GM12872 (cell line): ENCODE measurements around the gene MAJIN.

Source experiments
- TF ChIP-seq, protein P1 (sequence below): IDR thresholded peaks from 3 replicates; pipeline ENCODE4 v1.5.1; 2011; ENCODE audit warnings: low read depth, mild to moderate bottlenecking, low read length, moderate library complexity; ENCODE audit not compliant: insufficient read depth

Gene MAJIN

DNA sequence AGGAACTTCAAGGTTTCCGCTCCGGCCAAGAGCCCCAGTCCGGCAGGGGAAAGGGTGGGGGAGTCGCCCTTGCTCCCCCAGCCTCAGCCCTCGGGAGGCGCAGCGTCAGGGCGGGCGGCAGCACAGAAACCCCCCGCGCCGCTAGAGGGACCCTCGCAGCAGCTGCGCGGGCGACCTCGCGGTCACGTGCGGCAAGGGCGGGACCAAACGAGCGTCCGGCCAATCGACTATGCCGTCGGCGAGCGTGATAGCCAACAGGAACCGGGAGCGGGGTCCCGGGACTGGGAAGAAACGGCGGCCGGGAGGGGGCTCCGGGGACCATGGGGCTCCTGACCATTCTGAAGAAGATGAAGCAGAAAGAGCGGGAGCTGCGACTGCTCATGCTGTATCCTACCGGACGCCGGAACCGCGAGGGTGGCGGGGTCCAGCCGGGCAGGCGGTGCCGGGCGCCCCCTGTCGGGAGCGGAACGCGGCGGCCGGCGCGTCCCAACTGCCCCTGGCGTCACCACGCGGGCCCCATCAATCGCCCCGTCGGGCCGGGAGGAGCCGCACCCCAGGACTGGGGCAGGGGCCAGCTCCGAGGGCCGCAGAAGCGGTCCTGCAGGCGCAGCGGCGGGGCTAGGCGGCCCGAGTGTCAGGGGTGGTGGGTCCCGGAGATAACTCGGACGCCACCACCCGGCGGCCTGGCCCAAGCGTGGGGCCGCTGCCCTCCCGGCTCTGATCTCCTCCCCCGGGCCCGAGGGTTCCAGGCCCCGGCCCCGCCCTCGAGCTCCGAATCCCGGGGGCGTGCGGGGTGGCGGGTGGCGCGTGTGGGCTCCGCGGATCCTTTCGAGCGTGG, 42.2 kb upstream of the MAJIN start, which contains the start of gene ARL2:
ARL2 (plus strand) TSS at position 273 of the 838 bp plus-strand sequence; CDS start at position 321, 48 bp downstream.
- TF ChIP-seq, protein P1, sequence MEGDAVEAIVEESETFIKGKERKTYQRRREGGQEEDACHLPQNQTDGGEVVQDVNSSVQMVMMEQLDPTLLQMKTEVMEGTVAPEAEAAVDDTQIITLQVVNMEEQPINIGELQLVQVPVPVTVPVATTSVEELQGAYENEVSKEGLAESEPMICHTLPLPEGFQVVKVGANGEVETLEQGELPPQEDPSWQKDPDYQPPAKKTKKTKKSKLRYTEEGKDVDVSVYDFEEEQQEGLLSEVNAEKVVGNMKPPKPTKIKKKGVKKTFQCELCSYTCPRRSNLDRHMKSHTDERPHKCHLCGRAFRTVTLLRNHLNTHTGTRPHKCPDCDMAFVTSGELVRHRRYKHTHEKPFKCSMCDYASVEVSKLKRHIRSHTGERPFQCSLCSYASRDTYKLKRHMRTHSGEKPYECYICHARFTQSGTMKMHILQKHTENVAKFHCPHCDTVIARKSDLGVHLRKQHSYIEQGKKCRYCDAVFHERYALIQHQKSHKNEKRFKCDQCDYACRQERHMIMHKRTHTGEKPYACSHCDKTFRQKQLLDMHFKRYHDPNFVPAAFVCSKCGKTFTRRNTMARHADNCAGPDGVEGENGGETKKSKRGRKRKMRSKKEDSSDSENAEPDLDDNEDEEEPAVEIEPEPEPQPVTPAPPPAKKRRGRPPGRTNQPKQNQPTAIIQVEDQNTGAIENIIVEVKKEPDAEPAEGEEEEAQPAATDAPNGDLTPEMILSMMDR: peak; percentile 74

DNA sequence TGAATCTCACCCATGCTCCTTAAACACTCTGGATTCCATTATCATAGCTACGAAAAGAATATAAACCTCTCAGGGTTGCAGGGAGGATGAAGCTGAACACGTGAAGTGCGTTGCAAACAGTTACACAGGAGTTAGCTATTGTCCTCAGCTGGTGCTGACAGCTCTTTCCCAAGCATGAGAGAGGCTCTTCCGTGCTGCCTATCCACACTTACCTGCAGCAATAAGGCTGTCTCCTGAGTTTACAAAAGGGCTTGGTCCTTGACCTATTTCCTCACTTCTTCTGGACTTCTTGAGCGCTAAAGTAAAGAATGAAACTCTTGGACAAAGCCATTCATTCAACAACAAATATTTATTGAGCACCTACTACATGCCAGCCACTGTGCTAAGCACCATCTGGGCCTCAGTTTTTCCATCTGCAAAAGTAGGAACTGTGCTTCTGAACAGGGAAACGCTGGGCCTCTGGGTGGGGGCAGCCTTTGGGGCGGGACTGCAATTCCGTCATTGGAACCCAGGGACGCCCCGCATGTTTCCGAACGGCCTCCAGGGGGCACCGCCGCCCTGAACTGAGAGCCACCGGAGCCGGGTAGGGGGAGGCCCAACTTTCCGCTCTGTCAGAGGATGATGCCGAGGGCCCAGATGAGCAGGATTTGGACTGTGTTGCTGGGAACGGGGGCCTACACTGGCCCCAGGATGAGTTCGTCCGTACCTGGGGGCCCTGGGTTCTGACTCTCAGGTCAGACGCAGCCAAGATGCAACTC, 41.4 kb upstream of the MAJIN start:
- TF ChIP-seq, protein P1: peak; percentile 69

DNA sequence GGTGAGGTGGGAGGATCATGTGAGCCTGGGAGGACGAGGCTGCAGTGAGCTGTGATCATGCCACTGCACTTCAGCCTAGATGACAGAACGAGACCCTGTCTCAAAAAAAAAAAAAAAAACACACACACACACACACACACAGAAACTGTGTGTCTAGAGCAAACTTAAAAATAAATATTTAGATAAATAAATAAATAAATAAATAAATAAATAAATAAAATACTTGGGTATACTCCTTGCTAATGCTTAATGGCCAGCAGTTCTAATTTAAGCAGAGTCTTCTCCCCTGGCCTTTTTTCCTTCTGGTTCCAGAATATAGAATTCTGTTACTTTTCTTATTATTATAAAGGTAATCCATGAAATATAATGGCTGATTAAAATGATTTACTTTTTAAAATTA, 37.0 kb upstream of the MAJIN start:
- TF ChIP-seq, protein P1: no peak

DNA sequence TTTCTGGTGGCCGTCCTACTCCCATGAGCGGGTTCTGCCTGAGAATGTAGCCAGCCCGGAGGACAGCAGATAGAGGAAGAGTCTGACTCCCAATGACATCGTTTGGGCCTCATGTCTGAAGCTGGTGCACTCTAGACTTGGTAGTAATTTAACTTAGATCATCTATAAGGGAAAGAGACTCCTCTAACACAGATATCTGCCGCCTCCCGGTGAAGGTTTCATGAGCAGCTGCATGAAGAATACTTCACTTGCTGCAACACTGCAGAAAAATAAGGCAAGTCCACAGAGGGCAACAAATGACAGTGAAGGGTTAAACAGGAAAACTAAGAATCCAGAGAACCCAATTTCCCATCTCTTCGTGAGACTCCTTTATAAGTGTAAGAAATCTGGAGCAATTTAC, 36.1 kb upstream of the MAJIN start:
- TF ChIP-seq, protein P1: no peak

DNA sequence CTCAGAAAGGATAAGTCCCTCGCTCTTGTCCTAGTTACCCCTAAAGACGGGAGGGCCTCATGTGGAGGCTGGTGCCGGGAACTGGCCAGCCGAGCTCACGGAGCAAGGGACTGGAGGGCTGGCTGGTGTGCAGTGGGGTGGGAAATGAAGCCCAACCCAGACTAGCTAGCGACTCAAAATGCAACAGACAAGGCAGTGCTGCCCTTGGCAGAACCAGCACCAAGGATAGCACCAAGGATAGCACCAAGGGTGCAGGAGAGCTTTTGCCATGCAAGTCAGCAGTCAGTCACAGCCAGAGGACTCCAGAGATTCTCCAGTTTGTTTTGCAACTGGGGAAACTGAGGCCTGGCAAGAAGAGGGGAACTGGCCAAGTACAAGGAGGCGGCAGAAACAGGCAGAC, 31.4 kb upstream of the MAJIN start:
- TF ChIP-seq, protein P1: no peak

DNA sequence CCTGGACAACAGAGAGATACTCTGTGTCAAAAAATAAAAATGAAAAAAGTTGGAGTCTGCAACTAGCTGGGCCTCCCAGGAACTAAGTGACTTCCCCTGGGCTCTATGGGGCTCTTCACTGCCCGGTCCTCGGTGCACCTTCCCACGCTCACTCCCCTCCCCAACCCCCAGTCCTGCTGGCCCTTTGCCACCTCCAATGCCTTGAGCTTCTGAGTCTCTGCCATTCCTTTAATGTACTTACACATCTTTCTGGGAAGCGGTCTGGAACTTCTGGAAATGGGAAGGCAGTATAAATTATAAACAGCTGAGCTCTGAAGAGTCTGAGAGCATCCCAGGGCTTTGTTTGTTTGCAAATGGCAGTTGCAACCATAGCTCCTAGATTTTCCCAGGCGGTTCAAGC, 30.8 kb upstream of the MAJIN start:
- TF ChIP-seq, protein P1: no peak

DNA sequence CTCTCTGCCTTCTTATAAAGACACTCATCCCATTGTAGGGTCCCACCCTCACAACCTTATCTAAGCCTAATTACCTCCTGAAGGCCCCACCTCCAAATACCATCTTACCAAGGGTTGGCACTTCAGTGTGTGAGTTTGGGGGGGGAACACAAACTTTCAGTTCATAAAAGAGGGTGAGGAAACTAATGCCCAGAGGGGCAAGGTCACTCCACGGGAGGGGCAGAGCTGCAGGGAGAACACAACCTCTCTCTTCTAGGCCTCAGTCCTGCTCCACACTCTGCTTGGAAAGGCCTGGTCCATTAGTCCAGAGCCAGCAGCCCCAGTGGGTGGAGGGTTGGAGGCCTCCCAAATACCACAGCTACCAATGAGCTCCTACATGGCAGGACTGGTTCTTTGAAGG, 27.6 kb upstream of the MAJIN start:
- TF ChIP-seq, protein P1: no peak
